GM21360 (cell line): Measurements from ENCODE around the gene RADIL.

ENCODE experiments used
- ATAC-seq: cut with Tn5 transposase; IDR thresholded peaks from one replicate; pipeline ENCODE4 v1.9.1; 2021; ENCODE audit warnings: mild to moderate bottlenecking, moderate library complexity; ENCODE audit not compliant: unreplicated experiment

RADIL gene

GRCh38 chr7:4882169-4883032, 1.1 kb downstream of the RADIL start:
- ATAC-seq, result no peak

GRCh38 chr7:4880218-4880617, 3.3 kb downstream of the RADIL start:
- ATAC-seq, result no peak

- no peak for ATAC-seq
Observed at GRCh38 chr7:4879396-4880081, 4.0 kb downstream of the RADIL start.

GRCh38 chr7:4878336-4879335, 4.9 kb downstream of the RADIL start:
- ATAC-seq, result no peak

- ATAC-seq, result no peak
Observed at GRCh38 chr7:4876586-4876985, 6.9 kb downstream of the RADIL start.

GRCh38 chr7:4875391-4875790, 8.1 kb downstream of the RADIL start:
- no peak for ATAC-seq

- ATAC-seq, result no peak
Observed at GRCh38 chr7:4873071-4873944, 10.2 kb downstream of the RADIL start.

GRCh38 chr7:4871930-4872675, 11.4 kb downstream of the RADIL start:
- no peak for ATAC-seq

- no peak for ATAC-seq
Observed at GRCh38 chr7:4871056-4871680, 12.3 kb downstream of the RADIL start.

- ATAC-seq, result no peak
Observed at GRCh38 chr7:4868493-4868892, 15.0 kb downstream of the RADIL start.

- ATAC-seq, result no peak
Observed at GRCh38 chr7:4866528-4867496, 16.7 kb downstream of the RADIL start.

- ATAC-seq, result no peak
Observed at GRCh38 chr7:4862156-4862555, 21.4 kb downstream of the RADIL start.

GRCh38 chr7:4861673-4862072, 21.8 kb downstream of the RADIL start, which contains the start of gene PAPOLB:
TSS of gene PAPOLB (minus strand) at chr7:4862030. CDS start at chr7:4861810, 220 bp downstream.
- no peak for ATAC-seq

- ATAC-seq, result no peak
Observed at GRCh38 chr7:4861227-4861626, 22.3 kb downstream of the RADIL start.

GRCh38 chr7:4857189-4857588, 26.3 kb downstream of the RADIL start:
- ATAC-seq, result no peak

GRCh38 chr7:4856336-4857057, 27.0 kb downstream of the RADIL start:
- ATAC-seq, result no peak

- ATAC-seq, result no peak
Observed at GRCh38 chr7:4854916-4855315, 28.6 kb downstream of the RADIL start.
